Measurements from ENCODE around the gene LPCAT2.

The LPCAT2 gene
- 0 to 0.12 reads per million in 2 experiments for total RNA-seq

DNA sequence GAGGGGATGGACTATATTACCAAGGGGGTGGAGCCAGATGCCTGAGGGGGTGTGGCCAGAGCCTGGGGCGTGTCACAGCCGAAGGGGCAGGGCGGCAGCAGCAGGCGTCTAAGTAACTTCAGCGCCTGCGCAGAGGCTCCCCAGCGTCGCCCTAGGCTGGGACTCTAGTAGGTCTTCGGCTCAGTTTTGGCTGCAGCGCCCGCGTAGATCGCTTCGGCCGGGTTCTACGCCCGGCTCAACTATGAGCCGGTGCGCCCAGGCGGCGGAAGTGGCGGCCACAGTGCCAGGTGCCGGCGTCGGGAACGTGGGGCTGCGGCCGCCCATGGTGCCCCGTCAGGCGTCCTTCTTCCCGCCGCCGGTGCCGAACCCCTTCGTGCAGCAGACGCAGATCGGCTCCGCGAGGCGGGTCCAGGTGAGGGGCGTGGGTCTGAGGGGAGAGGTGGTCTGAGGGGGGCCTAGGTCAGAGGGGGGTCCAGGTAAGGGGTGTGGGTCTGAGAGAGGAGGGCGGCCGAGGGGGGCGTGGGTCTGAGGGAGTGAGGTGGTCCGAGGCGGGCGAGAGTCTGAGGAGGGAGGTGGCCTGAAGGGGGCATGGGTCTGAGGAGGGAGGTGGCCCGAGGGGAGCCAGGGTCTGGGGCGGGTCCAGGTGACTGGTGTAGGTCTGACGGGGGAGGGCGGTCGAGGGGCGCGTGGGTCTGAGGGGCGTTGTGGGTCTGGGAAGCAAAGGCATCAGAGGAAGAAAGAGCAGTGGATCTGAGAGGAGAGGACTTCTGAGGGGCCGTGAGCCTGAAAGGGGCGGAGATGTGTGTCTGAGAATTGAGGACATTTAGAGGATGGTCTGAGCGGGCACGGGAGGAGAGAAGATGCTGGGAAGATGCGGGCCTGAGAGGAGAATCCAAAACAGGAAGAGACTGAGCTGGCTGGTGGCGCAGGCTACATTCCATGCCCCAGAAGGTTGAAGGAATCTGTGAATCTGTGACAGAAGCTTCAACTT lies at the start of gene LPCAT2:
Gene LPCAT2 (plus strand): TSS at position 132 of the 991 bp plus-strand sequence. CDS start 110 bp downstream, at position 242.
- no peak for DNase-seq (ENCODE audit: low read depth)

- no peak for DNase-seq (ENCODE audit: low read depth)
Measured at GRCh38 chr16:55462241-55462640, 46.6 kb upstream of the LPCAT2 start.

- no peak for DNase-seq (ENCODE audit: low read depth)
Measured at GRCh38 chr16:55464375-55464774, 44.5 kb upstream of the LPCAT2 start.

- DNase-seq (ENCODE audit: low read depth) = peak; percentile 75
Measured at GRCh38 chr16:55465077-55465896, 43.6 kb upstream of the LPCAT2 start.

DNA sequence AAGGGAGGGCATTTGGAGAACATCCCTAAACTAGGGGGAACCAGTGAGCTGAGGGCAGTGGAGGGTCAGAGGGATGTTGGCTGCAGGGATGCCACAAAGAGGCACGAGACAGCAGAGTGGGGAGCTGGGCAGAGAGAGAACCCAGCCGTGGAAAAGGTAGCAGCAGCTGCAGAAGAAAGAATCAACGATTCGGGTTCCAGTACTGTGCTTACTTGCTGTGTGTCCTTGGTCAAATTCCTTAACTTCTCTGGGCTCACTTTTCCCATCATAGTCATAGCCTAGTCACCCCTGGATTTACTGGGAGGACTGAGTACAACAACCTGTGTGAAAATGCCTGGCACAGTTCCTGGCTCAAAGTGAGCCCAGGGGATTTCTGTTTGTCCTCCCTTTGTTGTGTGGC lies 42.7 kb upstream of the LPCAT2 start:
- no peak for DNase-seq (ENCODE audit: low read depth)

GRCh38 chr16:55467898-55468297 lies 41.0 kb upstream of the LPCAT2 start:
- DNase-seq (ENCODE audit: low read depth) = no peak

GRCh38 chr16:55468352-55468990 lies 40.4 kb upstream of the LPCAT2 start:
- DNase-seq (ENCODE audit: low read depth) = no peak

- no peak for DNase-seq (ENCODE audit: low read depth)
Measured at GRCh38 chr16:55469821-55470532, 38.9 kb upstream of the LPCAT2 start.

DNA sequence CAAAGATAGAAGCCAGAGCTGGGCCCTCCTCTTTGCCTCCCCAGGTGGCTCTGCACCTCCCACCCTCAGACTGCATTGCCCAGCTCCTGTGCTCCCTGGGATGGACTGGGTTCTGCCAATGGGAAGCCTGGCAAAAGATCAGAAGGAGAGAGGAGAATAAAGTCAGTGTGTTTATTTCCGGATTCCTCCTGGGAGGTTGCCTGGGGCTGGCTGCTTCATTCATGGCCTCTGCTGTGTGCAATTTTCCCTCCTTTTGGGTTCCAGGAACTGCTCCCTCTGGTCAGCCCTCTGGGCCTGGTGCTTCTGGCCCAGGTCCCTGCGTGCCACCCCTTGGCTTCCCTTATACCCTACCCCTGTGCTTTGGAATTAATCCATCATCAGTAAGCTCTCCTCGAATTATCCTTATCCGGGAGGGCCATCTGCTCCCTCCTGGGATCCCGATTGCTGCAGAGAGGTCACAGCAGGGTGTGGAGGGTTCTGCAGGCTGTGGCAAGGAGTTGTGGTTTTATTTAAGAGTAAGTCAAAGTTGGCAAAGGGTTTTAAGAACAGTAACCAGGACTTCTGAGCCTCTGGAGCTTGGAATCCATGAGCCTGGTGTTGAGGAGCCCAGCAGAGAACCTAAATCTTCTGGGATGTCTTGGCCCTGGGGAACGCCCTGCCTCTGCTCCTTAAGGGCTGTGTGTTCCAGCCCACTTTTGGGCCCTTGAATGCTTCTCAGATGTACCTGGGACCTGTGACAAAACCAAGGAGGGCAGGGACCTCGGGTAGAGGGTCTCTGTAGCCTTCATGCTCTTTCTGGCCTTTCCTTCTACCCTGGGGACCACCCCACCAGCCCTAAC lies 38.1 kb upstream of the LPCAT2 start:
- DNase-seq (ENCODE audit: low read depth) = no peak

GRCh38 chr16:55471448-55472097 lies 37.3 kb upstream of the LPCAT2 start:
- DNase-seq (ENCODE audit: low read depth) = no peak

GRCh38 chr16:55473587-55473986 lies 35.3 kb upstream of the LPCAT2 start:
- no peak for DNase-seq (ENCODE audit: low read depth)

DNA sequence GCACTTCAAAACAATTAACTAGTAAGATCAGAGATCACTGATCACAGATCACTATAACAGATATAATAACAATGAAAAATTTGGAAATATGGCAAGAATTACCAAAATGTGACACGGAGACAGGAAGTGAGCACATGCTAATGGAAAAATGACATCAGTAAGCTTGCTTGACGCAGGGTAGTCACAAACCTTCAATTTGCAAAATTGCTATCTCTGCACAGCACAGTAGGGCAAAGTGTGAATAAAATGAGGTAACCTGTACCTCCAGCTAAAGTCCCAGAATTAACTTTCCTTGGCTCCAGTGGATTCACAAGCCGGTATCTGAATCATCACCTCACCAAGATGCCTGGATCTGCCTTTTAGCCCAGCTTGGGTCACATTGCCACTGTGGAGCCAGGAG lies 34.1 kb upstream of the LPCAT2 start:
- no peak for DNase-seq (ENCODE audit: low read depth)

- no peak for DNase-seq (ENCODE audit: low read depth)
Measured at GRCh38 chr16:55475919-55476318, 33.0 kb upstream of the LPCAT2 start.

DNA sequence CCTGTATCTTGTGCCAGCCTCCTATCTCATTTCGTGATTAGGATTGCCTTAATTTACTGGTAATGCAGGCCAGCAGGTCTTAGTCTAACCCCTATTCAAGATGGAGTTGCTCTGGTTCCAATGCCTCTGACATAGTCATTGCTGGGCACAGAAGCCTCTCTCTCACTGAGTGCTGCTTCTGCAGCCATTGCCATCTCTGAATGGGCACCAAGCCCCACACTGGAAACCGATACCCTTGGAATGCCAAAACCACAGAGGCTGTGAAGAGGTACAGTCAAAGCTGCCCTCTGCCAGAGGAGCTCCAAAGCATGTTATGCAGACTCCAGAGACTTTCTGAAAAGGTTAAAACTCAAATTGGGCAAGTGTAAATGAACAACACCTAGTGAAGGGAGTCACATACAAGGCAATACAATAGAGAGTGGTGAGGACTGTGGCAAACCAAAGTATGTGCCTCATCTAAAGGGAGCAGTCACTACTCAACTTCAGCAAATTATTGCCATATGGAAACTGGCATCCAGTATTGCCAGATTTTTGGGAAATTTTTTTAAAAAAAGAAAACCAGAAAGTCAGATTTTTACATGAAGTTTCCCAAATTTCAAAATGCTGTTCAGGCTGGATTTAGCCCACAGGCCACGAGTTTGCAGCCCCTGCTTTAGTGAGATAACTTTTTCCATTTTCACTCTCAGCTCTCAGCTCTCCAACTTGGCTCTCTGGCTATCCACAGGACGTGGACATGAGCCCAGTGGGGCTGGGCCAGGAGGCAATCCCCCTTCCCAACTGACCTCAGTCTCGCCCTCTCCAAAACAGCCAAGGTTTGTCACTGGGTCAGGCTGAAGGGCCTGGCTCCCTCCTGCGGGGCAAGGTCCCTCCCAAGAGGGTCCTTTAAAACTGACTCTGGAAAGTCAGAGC lies 32.0 kb upstream of the LPCAT2 start:
- no peak for DNase-seq (ENCODE audit: low read depth)

- DNase-seq (ENCODE audit: low read depth) = no peak
Measured at GRCh38 chr16:55477736-55478135, 31.1 kb upstream of the LPCAT2 start.

GRCh38 chr16:55478827-55479429 lies 29.9 kb upstream of the LPCAT2 start, which contains the start of gene MMP2:
MMP2 (plus strand) TSS chr16:55479198; CDS start chr16:55479480, 282 bp downstream.
- no peak for DNase-seq (ENCODE audit: low read depth)

- DNase-seq (ENCODE audit: low read depth) = no peak
Measured at GRCh38 chr16:55479430-55480140, 29.3 kb upstream of the LPCAT2 start.

GRCh38 chr16:55480228-55480655 lies 28.6 kb upstream of the LPCAT2 start:
- DNase-seq (ENCODE audit: low read depth) = no peak

Data from T follicular helper cell (primary cell).